ENCODE measurements around the gene ERI3. TPM values are rescaled to one million over a fixed set of nuclear protein-coding genes. Genes with fewer than 3 reads are reported as not detected.
A peak's percentile ranks its signal among the peaks of the same experiment; 100 is the strongest.

The ERI3 gene
- total RNA-seq, 1 donor from 2014 or later = 69.3 TPM

- TF ChIP-seq CTCF (IDR thresholded peaks at IDR 0.05) = no peak
- no peak for DNase-seq (ENCODE audit: low spot score in 2 of 2)
- peak overlapping the region; percentile 95 to 98 for H3K4me3 ChIP-seq
- H3K9me3 ChIP-seq = no peaks in the 10 kb centered on the region
- no peaks in the 10 kb centered on the region for H3K36me3 ChIP-seq
- peaks cover 8 to 14% of the 10 kb centered on the region in 2 donors for H3K4me1 ChIP-seq
- no peaks in the 10 kb centered on the region for H3K27me3 ChIP-seq
- intact Hi-C loops (cut with DNase I) = loop anchor here (1.0 to 5.0 kb wide), 4 partner anchors 8 to 319 kb away; partner anchors contain the start of genes ARMH1, RNF220 and TMEM53
- H3K27ac ChIP-seq = no peak overlapping the region
Measured at GRCh38 chr1:44355582-44356305, 687 bp upstream of the ERI3 start.

GRCh38 chr1:44354268-44354839, 703 bp downstream of the ERI3 start:
- H3K36me3 ChIP-seq = no peaks in the 10 kb centered on the region
- H3K27me3 ChIP-seq = no peaks in the 10 kb centered on the region
- H3K27ac ChIP-seq = peak overlapping the region; percentile 68 to 90
- H3K4me1 ChIP-seq = peaks cover 8 to 14% of the 10 kb centered on the region in 2 donors
- peak overlapping the region; percentile 95 to 98 for H3K4me3 ChIP-seq
- intact Hi-C loops (cut with DNase I) = loop anchor here (2.0 kb wide), 1 partner anchor 26 kb away; no protein-coding TSS in a partner anchor
- no peaks in the 10 kb centered on the region for H3K9me3 ChIP-seq
- TF ChIP-seq CTCF (IDR thresholded peaks at IDR 0.05) = no peak
- no peak for DNase-seq (ENCODE audit: low spot score in 2 of 2)

- no peak for TF ChIP-seq CTCF (IDR thresholded peaks at IDR 0.05)
- Histone ChIP-seq H3K27ac (no peak overlapping the region), H3K4me3 (no peak overlapping the region), H3K36me3 (no peaks in the 10 kb centered on the region), H3K27me3 (no peaks in the 10 kb centered on the region), H3K9me3 (no peaks in the 10 kb centered on the region), H3K4me1 (peaks cover 8 to 14% of the 10 kb centered on the region in 2 donors)
- intact Hi-C loops (cut with DNase I) = loop anchor here (2.0 kb wide), 1 partner anchor 25 kb away; no protein-coding TSS in a partner anchor
- DNase-seq (ENCODE audit: low spot score in 2 of 2) = no peak
Measured at GRCh38 chr1:44353604-44354003, 1.5 kb downstream of the ERI3 start.

- no peaks in the 10 kb centered on the region for H3K27me3 ChIP-seq
- no peaks in the 10 kb centered on the region for H3K9me3 ChIP-seq
- TF ChIP-seq CTCF (IDR thresholded peaks at IDR 0.05) = no peak
- peaks cover 17 to 18% of the 10 kb centered on the region in 2 donors for H3K4me1 ChIP-seq
- no peak overlapping the region for H3K27ac ChIP-seq
- DNase-seq (ENCODE audit: low spot score in 2 of 2) = no peak
- no peaks in the 10 kb centered on the region for H3K36me3 ChIP-seq
- intact Hi-C loops (cut with DNase I) = no loop called here
- H3K4me3 ChIP-seq = no peak overlapping the region
Measured at GRCh38 chr1:44351289-44351688, 3.8 kb downstream of the ERI3 start.

GRCh38 chr1:44348061-44348485, 7.0 kb downstream of the ERI3 start:
- Histone ChIP-seq H3K27me3 (no peaks in the 10 kb centered on the region), H3K4me3 (no peak overlapping the region), H3K4me1 (peaks cover 9 to 25% of the 10 kb centered on the region in 2 donors), H3K9me3 (no peaks in the 10 kb centered on the region), H3K36me3 (no peaks in the 10 kb centered on the region), H3K27ac (peak overlapping the region; percentile 73 to 84)
- no peak for TF ChIP-seq CTCF (IDR thresholded peaks at IDR 0.05)
- intact Hi-C loops (cut with DNase I) = loop anchor here (5.0 to 10.0 kb wide), 3 partner anchors 131 to 1406 kb away; partner anchors contain the start of genes BTBD19, DYNLT4 and PLK3
- DNase-seq (ENCODE audit: low spot score in 2 of 2) = no peak
